Measurements from ENCODE around the gene MALL.
"Not testable (repeated sequence)": the region's sequence is repeated elsewhere in the genome, so short reads cannot be mapped to it uniquely, and the experiment has no call there.

GRCh38 chr2:110083162-110083561 is 32.5 kb downstream of the MALL start:
- not testable (repeated sequence) for TF ChIP-seq CTCF, POLR2A, EP300 (IDR thresholded peaks at IDR 0.05)

Data from tibial nerve (tissue), 4 donors.